Neural progenitor cell (in vitro differentiated cells): ENCODE data around the gene ARHGEF2. TPM values are rescaled to one million over a fixed set of nuclear protein-coding genes. Genes with fewer than 3 reads are reported as not detected.

ENCODE experiments used
- DNase-seq: peaks from one replicate; pipeline ENCODE4 v3.0.0-alpha.2; 2016; ENCODE audit warnings: low spot score
- H2AFZ ChIP-seq: fragments of 200-600 bp; sonication (generic); replicated peaks from 2 replicates; pipeline ENCODE4 v1.6.1; 2016; ENCODE audit warnings: antibody characterized with exemption
- H3F3A ChIP-seq: fragments of 200-600 bp; sonication (generic); 2 replicates; pipeline ENCODE4 v1.6.1; 2016; ENCODE audit warnings: antibody characterized with exemption, low read depth
- H3K27ac ChIP-seq: fragments of 200-600 bp; sonication (generic); 2 replicates; pipeline ENCODE4 v1.5.1; 2016; ENCODE audit warnings: mild to moderate bottlenecking
- H3K27me3 ChIP-seq: fragments of 200-600 bp; sonication (generic); 2 replicates; pipeline ENCODE4 v1.6.1; 2016; ENCODE audit warnings: mild to moderate bottlenecking, moderate library complexity
- H3K36me3 ChIP-seq: fragments of 200-600 bp; sonication (generic); 2 replicates; pipeline ENCODE4 v1.5.1; 2016
- H3K4me1 ChIP-seq: fragments of 200-600 bp; sonication (generic); 2 replicates; pipeline ENCODE4 v1.6.1; 2016; ENCODE audit warnings: mixed run types
- H3K4me2 ChIP-seq: fragments of 200-600 bp; sonication (generic); 2 replicates; pipeline ENCODE4 v1.6.1; 2016
- H3K4me3 ChIP-seq: fragments of 200-600 bp; sonication (generic); 2 replicates; pipeline ENCODE4 v1.5.1; 2016
- H3K79me2 ChIP-seq: fragments of 200-600 bp; sonication (generic); 2 replicates; pipeline ENCODE4 v1.6.1; 2016; ENCODE audit warnings: low read depth
- H3K9ac ChIP-seq: fragments of 200-600 bp; sonication (generic); 2 replicates; pipeline ENCODE4 v1.6.1; 2016
- H3K9me3 ChIP-seq: fragments of 200-600 bp; sonication (generic); 2 replicates; pipeline ENCODE4 v1.5.1; 2016; ENCODE audit warnings: low read depth
- H4K20me1 ChIP-seq: fragments of 200-600 bp; sonication (generic); 2 replicates; pipeline ENCODE4 v1.6.1; 2016; ENCODE audit warnings: low read depth
- H3K27ac Mint-ChIP-seq: 3 replicates; pipeline ENCODE4 v1.8.0; 2021; ENCODE audit warnings: mixed read lengths
- H3K27me3 Mint-ChIP-seq: 2 replicates; pipeline ENCODE4 v1.8.0; 2022; ENCODE audit warnings: low read depth, mild to moderate bottlenecking, inconsistent platforms, moderate library complexity, mixed read lengths; ENCODE audit not compliant: insufficient read depth
- H3K36me3 Mint-ChIP-seq: 3 replicates; pipeline ENCODE4 v1.8.0; 2021; ENCODE audit warnings: mixed read lengths
- H3K4me1 Mint-ChIP-seq: 3 replicates; pipeline ENCODE4 v1.8.0; 2021; ENCODE audit warnings: mixed read lengths
- H3K4me3 Mint-ChIP-seq: 3 replicates; pipeline ENCODE4 v1.8.0; 2021; ENCODE audit warnings: mild to moderate bottlenecking, moderate library complexity, mixed read lengths
- H3K9me3 Mint-ChIP-seq: 3 replicates; pipeline ENCODE4 v1.8.0; 2020; ENCODE audit warnings: mixed read lengths
- EZH2 ChIP-seq: fragments of 200-600 bp; sonication (generic); IDR thresholded peaks from 2 replicates; pipeline ENCODE4 v1.6.1; 2017; ENCODE audit warnings: antibody characterized with exemption, mild to moderate bottlenecking, moderate library complexity
- EZH2phosphoT487 ChIP-seq: fragments of 200-600 bp; sonication (generic); IDR thresholded peaks from 2 replicates; pipeline ENCODE4 v1.6.1; 2017; ENCODE audit warnings: antibody characterized with exemption
- total RNA-seq: library from RNA; depleted of rRNA; stranded (reverse); fragments of >200 nt; gene quantifications from 2 replicates; pipeline ENCODE4 v1.2.3, GENCODE V29; 2015; ENCODE audit warnings: low replicate concordance
- TF ChIP-seq, protein P1 (sequence below): fragments of 200-600 bp; sonication (generic); IDR thresholded peaks from 2 replicates; pipeline ENCODE4 v1.5.1; 2017; ENCODE audit warnings: antibody characterized with exemption, mild to moderate bottlenecking

Gene ARHGEF2
- total RNA-seq, 1 donor from 2014 or later, result 79.7 TPM

DNA sequence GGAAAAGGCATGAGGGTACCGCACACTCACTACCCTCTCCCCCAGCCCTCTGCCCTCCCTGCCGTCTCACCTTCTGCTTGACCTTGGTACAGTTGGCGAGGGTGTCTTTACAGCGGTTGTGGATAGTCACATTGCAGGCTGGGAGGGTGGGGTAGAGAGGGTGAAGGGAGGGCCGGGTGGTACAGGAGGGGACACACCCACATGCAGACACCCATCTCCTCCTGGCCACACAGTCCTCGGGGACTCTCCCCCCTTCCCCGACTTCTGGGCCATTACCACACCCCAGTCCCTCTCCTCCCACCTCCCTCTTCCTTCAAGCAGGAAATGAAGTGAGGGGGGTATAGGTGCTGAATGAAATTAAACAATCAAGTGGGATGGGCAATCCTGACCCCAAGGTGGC is 11.6 kb downstream of the ARHGEF2 start:
- Mint-ChIP-seq H3K4me3 (peak overlapping the region; percentile 48), H3K27me3 (peaks cover 6% of the 10 kb centered on the region), H3K36me3 (peaks cover 36% of the 10 kb centered on the region), H3K4me1 (peaks cover 44% of the 10 kb centered on the region), H3K27ac (peak overlapping the region; percentile 91), H3K9me3 (no peaks in the 10 kb centered on the region)
- Histone ChIP-seq H3K4me2 (no peak overlapping the region), H3K27me3 (no peaks in the 10 kb centered on the region), H2AFZ (no peak overlapping the region), H3F3A (no peaks in the 10 kb centered on the region), H3K27ac (no peak overlapping the region), H3K9me3 (no peaks in the 10 kb centered on the region), H3K9ac (no peak overlapping the region), H3K36me3 (no peaks in the 10 kb centered on the region), H4K20me1 (peaks cover 73% of the 10 kb centered on the region), H3K79me2 (peaks cover 62% of the 10 kb centered on the region), H3K4me1 (peaks cover 41% of the 10 kb centered on the region), H3K4me3 (no peak overlapping the region)
- TF ChIP-seq, protein P1, sequence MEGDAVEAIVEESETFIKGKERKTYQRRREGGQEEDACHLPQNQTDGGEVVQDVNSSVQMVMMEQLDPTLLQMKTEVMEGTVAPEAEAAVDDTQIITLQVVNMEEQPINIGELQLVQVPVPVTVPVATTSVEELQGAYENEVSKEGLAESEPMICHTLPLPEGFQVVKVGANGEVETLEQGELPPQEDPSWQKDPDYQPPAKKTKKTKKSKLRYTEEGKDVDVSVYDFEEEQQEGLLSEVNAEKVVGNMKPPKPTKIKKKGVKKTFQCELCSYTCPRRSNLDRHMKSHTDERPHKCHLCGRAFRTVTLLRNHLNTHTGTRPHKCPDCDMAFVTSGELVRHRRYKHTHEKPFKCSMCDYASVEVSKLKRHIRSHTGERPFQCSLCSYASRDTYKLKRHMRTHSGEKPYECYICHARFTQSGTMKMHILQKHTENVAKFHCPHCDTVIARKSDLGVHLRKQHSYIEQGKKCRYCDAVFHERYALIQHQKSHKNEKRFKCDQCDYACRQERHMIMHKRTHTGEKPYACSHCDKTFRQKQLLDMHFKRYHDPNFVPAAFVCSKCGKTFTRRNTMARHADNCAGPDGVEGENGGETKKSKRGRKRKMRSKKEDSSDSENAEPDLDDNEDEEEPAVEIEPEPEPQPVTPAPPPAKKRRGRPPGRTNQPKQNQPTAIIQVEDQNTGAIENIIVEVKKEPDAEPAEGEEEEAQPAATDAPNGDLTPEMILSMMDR, result no peak
- TF ChIP-seq EZH2phosphoT487 (no peak), EZH2 (no peak)
- no peak for DNase-seq

DNA sequence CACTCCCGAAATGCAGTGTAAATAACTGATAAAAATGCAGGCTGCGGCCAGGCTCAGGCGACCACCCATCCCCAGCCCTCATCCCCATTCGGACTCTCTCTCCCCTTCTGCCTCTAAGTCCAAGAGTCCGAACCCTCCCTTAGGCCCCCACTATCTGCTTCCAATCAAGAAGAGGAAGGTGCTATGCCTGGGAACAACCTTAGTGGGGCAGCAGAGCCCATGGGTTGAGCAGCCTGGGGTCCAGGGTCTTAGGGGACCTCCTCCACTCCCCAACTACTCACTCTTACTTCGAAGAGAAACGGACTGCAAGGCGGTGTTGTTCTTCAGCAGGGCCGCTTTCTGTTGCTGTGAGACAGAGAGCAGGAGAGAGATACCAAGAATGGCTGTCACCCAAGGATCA is 12.2 kb downstream of the ARHGEF2 start:
- H3F3A ChIP-seq, result no peaks in the 10 kb centered on the region
- no peaks in the 10 kb centered on the region for H3K9me3 ChIP-seq
- no peak overlapping the region for H3K27ac ChIP-seq
- H3K4me3 ChIP-seq, result no peak overlapping the region
- peaks cover 55% of the 10 kb centered on the region for H3K79me2 ChIP-seq
- no peaks in the 10 kb centered on the region for H3K9me3 Mint-ChIP-seq
- no peaks in the 10 kb centered on the region for H3K36me3 ChIP-seq
- no peak overlapping the region for H3K27ac Mint-ChIP-seq
- H3K9ac ChIP-seq, result no peak overlapping the region
- H3K36me3 Mint-ChIP-seq, result peaks cover 38% of the 10 kb centered on the region
- no peak overlapping the region for H3K4me3 Mint-ChIP-seq
- DNase-seq, result peak; percentile 48
- no peaks in the 10 kb centered on the region for H3K27me3 ChIP-seq
- TF ChIP-seq EZH2 (no peak), EZH2phosphoT487 (no peak)
- TF ChIP-seq, protein P1, result peak; percentile 49
- no peak overlapping the region for H3K4me2 ChIP-seq
- H3K27me3 Mint-ChIP-seq, result peaks cover 6% of the 10 kb centered on the region
- H2AFZ ChIP-seq, result no peak overlapping the region
- H4K20me1 ChIP-seq, result peaks cover 67% of the 10 kb centered on the region
- peaks cover 40% of the 10 kb centered on the region for H3K4me1 Mint-ChIP-seq
- peaks cover 40% of the 10 kb centered on the region for H3K4me1 ChIP-seq

DNA sequence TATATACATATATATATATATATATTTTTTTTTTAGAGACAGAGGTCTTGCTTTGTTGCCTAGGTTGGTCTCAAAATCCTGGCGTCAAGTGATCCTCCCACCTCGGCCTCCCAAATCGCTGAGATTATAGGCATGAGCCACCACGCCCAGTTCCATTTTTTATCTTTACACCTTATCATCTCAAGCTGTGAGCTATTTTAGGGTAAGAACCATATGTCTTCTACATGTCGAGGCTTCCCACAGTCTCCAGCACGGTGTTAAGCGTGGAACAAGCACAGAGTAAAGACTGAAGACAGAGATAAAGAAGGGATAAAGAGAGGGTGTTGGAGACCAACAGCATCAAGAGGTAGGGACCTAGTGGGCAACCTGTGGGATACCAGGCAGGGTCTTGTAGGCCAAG is 14.2 kb downstream of the ARHGEF2 start:
- Mint-ChIP-seq H3K4me3 (no peak overlapping the region), H3K36me3 (peaks cover 32% of the 10 kb centered on the region), H3K27ac (no peak overlapping the region), H3K4me1 (peaks cover 22% of the 10 kb centered on the region), H3K27me3 (peaks cover 6% of the 10 kb centered on the region), H3K9me3 (no peaks in the 10 kb centered on the region)
- H3K4me2 ChIP-seq, result no peak overlapping the region
- H4K20me1 ChIP-seq, result peaks cover 48% of the 10 kb centered on the region
- no peak overlapping the region for H2AFZ ChIP-seq
- H3K4me3 ChIP-seq, result no peak overlapping the region
- H3K36me3 ChIP-seq, result no peaks in the 10 kb centered on the region
- no peak overlapping the region for H3K27ac ChIP-seq
- TF ChIP-seq EZH2 (no peak), EZH2phosphoT487 (no peak)
- TF ChIP-seq, protein P1, result no peak
- H3F3A ChIP-seq, result no peaks in the 10 kb centered on the region
- peaks cover 20% of the 10 kb centered on the region for H3K4me1 ChIP-seq
- peaks cover 36% of the 10 kb centered on the region for H3K79me2 ChIP-seq
- H3K9me3 ChIP-seq, result no peaks in the 10 kb centered on the region
- no peaks in the 10 kb centered on the region for H3K27me3 ChIP-seq
- H3K9ac ChIP-seq, result no peak overlapping the region
- no peak for DNase-seq
